Glomerular visceral epithelial cell (primary cell): ENCODE data around the gene GALK1.
"Not testable (repeated sequence)": the region's sequence is repeated elsewhere in the genome, so short reads cannot be mapped to it uniquely, and the experiment has no call there.

Source experiments
- DNase-seq: peaks from one replicate; pipeline ENCODE4 v3.0.0-alpha.2; 2016; ENCODE audit errors: extremely low spot score

Gene GALK1

GRCh38 chr17:75783803-75784472, 18.9 kb upstream of the GALK1 start:
- DNase-seq = no peak

- peak; percentile 44 for DNase-seq
Measured at GRCh38 chr17:75783069-75783783, 18.2 kb upstream of the GALK1 start.

GRCh38 chr17:75779987-75780889, 15.2 kb upstream of the GALK1 start:
- no peak for DNase-seq

- peak; percentile 100 for DNase-seq
Measured at GRCh38 chr17:75779250-75779986, 14.4 kb upstream of the GALK1 start.

- no peak for DNase-seq
Measured at GRCh38 chr17:75778861-75779249, 13.9 kb upstream of the GALK1 start.

GRCh38 chr17:75778066-75778860, 13.3 kb upstream of the GALK1 start:
- not testable (repeated sequence) for DNase-seq

GRCh38 chr17:75777296-75777922, 12.4 kb upstream of the GALK1 start:
- no peak for DNase-seq

GRCh38 chr17:75776386-75777295, 11.6 kb upstream of the GALK1 start:
- DNase-seq = no peak

GRCh38 chr17:75774991-75775668, 10.1 kb upstream of the GALK1 start:
- no peak for DNase-seq

- DNase-seq = no peak
Measured at GRCh38 chr17:75774471-75774990, 9.5 kb upstream of the GALK1 start.

- no peak for DNase-seq
Measured at GRCh38 chr17:75773808-75774470, 8.9 kb upstream of the GALK1 start.

- DNase-seq = no peak
Measured at GRCh38 chr17:75773121-75773807, 8.3 kb upstream of the GALK1 start.

- no peak for DNase-seq
Measured at GRCh38 chr17:75771334-75772281, 6.6 kb upstream of the GALK1 start.

- DNase-seq = no peak
Measured at GRCh38 chr17:75769536-75769935, 4.5 kb upstream of the GALK1 start.

GRCh38 chr17:75767881-75768280, 2.9 kb upstream of the GALK1 start:
- DNase-seq = no peak

GRCh38 chr17:75765981-75766380, 989 bp upstream of the GALK1 start:
- DNase-seq = no peak
